GM19023 (cell line): Measurements from ENCODE around the gene SPEG.
"Not testable (repeated sequence)": the region's sequence is repeated elsewhere in the genome, so short reads cannot be mapped to it uniquely, and the experiment has no call there.

ENCODE experiments used
- ATAC-seq: cut with Tn5 transposase; IDR thresholded peaks from one replicate; pipeline ENCODE4 v1.9.1; 2021; ENCODE audit warnings: mild to moderate bottlenecking, moderate library complexity; ENCODE audit not compliant: unreplicated experiment

SPEG gene

GRCh38 chr2:219434718-219435525 lies at the start of gene SPEG:
Gene SPEG, plus strand, starts transcription at chr2:219434843. Its CDS starts 135 bp downstream, at chr2:219434978.
- ATAC-seq = no peak

- no peak for ATAC-seq
Measured at GRCh38 chr2:219384859-219385258, 49.8 kb upstream of the SPEG start.

- no peak for ATAC-seq
Measured at GRCh38 chr2:219385958-219386520, 48.6 kb upstream of the SPEG start.

- no peak for ATAC-seq
Measured at GRCh38 chr2:219386532-219387280, 47.9 kb upstream of the SPEG start.

GRCh38 chr2:219387306-219388120 lies 47.1 kb upstream of the SPEG start, which contains the start of gene DNPEP:
Gene DNPEP, minus strand, starts transcription at chr2:219387912. Its CDS starts 118 bp downstream, at chr2:219387794.
- ATAC-seq = peak; percentile 69

- ATAC-seq = peak; percentile 76
Measured at GRCh38 chr2:219388121-219388906, 46.3 kb upstream of the SPEG start.

GRCh38 chr2:219388907-219389156 lies 45.8 kb upstream of the SPEG start:
- ATAC-seq = no peak

GRCh38 chr2:219392754-219393153 lies 41.9 kb upstream of the SPEG start:
- ATAC-seq = no peak

GRCh38 chr2:219395056-219395455 lies 39.6 kb upstream of the SPEG start:
- ATAC-seq = not testable (repeated sequence)

GRCh38 chr2:219395609-219396008 lies 39.0 kb upstream of the SPEG start:
- no peak for ATAC-seq

- ATAC-seq = no peak
Measured at GRCh38 chr2:219396863-219397457, 37.7 kb upstream of the SPEG start.

- no peak for ATAC-seq
Measured at GRCh38 chr2:219398721-219399363, 35.8 kb upstream of the SPEG start.

GRCh38 chr2:219399716-219400478 lies 34.7 kb upstream of the SPEG start:
- no peak for ATAC-seq

- no peak for ATAC-seq
Measured at GRCh38 chr2:219400562-219400961, 34.1 kb upstream of the SPEG start.

- ATAC-seq = no peak
Measured at GRCh38 chr2:219401606-219402005, 33.0 kb upstream of the SPEG start.

GRCh38 chr2:219402665-219403515 lies 31.8 kb upstream of the SPEG start:
- peak; percentile 73 for ATAC-seq

- no peak for ATAC-seq
Measured at GRCh38 chr2:219403861-219404260, 30.8 kb upstream of the SPEG start.
